GM21576 (cell line): ENCODE results near the gene LRP8.

Experiments
- ATAC-seq: cut with Tn5 transposase; IDR thresholded peaks from one replicate; pipeline ENCODE4 v1.9.1; 2021; ENCODE audit warnings: mild to moderate bottlenecking, moderate library complexity; ENCODE audit not compliant: unreplicated experiment

LRP8 gene

GRCh38 chr1:53328009-53328461 is at the start of gene LRP8:
LRP8 (minus strand) TSS chr1:53328070; CDS start chr1:53327912, 158 bp downstream.
- peak; percentile 37 for ATAC-seq

- ATAC-seq: no peak
Measured at GRCh38 chr1:53377438-53377841, 49.6 kb upstream of the LRP8 start.

GRCh38 chr1:53376742-53377437 is 49.0 kb upstream of the LRP8 start:
- ATAC-seq: no peak

DNA sequence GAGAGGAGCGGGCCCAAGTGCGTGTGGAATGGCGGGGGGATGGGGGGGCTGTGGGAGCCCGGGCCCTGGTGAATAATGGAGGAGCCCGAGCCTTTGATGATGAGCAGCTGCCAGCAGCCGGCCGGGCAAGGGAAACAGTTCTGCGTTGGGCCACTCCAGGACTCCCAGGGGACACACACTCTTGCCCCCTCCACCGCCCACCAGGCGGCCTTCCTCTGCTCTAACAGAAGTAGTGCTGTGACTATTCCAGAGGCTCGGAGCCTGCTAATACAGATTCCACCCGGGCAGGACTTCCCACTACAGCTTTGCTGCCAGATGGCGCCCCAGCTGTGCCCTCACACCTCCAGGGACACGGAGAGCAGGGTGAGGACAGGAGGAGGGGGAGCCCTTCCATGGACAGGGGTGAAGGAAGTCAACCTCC is 48.2 kb upstream of the LRP8 start:
- ATAC-seq: no peak

GRCh38 chr1:53375440-53375839 is 47.6 kb upstream of the LRP8 start:
- ATAC-seq: no peak

GRCh38 chr1:53373246-53373645 is 45.4 kb upstream of the LRP8 start:
- ATAC-seq: no peak

GRCh38 chr1:53372501-53372951 is 44.7 kb upstream of the LRP8 start:
- no peak for ATAC-seq

DNA sequence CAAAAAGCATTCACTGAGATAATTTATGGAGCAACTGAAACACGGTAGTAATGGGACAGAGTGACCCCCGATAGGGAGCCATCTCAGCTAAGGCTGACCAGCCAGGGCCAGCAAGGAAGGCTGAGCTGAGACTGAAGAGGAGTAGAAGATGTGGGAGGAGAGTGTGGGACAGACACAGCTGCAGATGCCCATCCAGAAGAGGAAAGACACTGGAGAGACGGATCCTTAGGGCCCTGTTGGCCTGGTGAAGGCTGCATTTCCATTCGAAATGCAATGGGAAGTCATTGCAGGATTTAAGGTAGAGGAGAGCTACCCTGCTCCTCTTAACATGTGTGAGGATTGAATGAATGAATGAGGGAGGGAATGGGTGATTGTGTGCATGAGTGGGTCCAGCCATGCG is 44.0 kb upstream of the LRP8 start:
- ATAC-seq: no peak

DNA sequence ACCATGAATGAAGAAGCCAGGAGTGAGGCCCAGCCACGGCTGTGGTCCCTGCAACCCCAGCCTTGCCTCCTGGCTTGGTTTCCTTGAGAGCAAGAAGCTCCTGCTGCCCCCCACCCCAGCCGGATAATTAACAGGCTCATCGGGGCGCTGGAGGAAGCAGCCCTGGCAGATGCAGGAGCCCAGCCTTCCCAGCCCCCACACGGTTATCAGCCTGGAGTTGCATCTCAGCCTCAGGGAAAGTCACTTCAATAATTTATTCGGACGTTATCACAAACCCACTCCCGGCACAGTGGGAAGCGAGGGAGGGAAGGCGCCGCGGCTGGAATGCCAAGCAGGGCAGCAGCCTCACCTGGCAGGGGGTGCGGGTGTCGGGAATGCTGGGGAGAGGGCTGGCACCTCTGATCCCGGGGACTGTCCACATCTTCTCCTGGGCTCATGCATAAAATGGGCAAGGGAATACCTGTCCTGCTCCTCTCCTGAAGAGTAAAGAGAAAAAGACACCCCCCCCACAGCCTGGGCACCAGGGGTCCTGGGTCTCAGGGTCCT is 43.3 kb upstream of the LRP8 start:
- no peak for ATAC-seq

DNA sequence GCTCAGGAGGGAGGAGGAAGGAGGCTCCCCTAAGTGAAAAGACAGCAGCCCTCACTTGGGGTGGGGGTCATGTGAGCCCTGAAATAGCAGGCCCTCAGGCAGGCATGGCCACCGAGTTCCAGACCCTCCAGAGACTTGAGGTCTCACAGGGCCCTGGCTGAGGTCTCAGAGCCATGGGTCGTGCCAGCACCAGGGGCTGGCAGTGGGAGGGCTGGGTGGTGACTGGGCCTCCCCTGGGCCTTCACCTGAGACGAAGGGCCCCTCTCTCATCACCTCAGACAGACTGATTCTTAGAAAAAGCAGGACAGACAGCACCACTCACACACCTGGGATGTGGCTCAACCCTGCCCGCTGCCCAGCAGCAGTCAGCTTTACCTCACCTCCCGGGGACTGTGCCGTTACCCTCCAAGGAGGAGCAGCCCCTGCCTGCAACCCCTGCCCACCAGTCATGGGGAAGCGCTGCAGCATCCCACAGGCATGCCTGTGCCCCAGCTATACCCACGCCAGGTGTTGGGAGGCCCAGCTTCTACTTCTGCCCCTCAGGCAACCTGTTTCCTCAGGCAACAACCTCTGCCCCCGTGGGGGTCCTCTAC is 42.6 kb upstream of the LRP8 start:
- no peak for ATAC-seq

- ATAC-seq: no peak
Measured at GRCh38 chr1:53369761-53370160, 41.9 kb upstream of the LRP8 start.

GRCh38 chr1:53369034-53369750 is 41.3 kb upstream of the LRP8 start:
- no peak for ATAC-seq

GRCh38 chr1:53368314-53369033 is 40.6 kb upstream of the LRP8 start:
- no peak for ATAC-seq

DNA sequence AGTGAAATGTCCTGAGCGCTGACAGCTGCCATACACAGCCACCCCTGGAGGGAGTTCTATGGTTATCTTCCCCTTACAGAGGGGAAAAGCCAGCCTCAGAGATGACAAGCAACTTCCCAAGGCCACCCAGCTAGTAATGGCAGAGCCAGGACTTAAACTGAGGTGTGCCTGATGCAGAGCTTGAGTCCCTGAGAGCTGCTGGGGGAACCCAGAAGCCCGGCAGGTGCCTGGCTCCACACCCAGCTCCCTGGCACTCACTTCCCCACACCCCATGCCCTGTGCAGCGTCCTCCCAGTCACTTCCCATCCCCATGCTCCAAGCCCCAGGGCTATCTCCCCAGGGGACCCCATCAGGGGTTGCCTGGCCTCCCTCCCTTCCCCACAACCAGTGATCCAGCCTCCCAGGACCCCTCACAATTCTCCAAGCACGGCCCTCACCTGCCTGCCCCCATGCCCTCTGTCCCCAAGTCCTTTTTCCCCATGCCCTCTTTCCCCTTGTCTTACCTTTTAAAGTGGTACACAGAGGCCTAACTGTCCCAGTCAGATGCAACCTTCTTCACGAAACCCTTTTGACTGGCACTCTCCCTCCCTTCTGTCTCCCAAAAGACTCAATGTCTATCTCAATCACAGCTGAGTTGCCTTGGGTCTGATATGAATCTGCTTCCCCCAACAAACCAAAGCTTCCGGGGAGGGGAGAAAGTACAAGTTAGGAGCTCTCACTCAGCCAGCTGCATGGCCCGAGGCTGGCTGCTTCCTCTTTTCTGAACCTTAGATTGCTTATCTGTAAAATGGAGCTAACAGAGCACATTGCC is 39.8 kb upstream of the LRP8 start:
- peak; percentile 92 for ATAC-seq

DNA sequence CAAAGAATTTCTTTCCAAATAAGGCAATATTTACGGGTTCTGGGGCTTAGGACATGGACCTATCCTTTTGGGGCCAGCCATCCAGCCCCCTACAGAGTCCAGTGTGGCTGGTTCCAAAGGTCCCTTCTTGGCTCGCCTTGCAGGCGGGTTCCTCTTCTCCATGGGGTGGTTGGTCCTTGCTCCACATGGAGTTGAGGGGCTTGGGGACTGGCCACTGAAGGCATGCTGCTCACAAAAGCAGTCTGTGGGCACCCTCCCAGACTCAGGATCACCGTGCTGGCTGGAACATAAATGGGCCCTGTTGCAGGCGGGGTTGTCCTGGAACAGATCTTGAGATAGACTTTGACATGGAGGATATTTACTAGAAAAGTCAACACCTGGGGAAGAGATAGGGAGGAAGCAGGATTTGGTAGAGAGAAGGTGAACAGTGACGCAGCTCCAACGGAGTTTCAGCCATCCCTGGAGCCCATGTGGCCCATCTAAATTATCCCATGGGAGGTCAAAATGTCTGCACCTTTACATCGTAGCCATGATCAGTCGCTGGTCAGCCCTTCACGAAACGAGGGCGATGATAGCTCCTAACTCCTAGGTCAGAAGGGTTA is 39.1 kb upstream of the LRP8 start:
- no peak for ATAC-seq

- ATAC-seq: no peak
Measured at GRCh38 chr1:53365437-53366063, 37.7 kb upstream of the LRP8 start.

DNA sequence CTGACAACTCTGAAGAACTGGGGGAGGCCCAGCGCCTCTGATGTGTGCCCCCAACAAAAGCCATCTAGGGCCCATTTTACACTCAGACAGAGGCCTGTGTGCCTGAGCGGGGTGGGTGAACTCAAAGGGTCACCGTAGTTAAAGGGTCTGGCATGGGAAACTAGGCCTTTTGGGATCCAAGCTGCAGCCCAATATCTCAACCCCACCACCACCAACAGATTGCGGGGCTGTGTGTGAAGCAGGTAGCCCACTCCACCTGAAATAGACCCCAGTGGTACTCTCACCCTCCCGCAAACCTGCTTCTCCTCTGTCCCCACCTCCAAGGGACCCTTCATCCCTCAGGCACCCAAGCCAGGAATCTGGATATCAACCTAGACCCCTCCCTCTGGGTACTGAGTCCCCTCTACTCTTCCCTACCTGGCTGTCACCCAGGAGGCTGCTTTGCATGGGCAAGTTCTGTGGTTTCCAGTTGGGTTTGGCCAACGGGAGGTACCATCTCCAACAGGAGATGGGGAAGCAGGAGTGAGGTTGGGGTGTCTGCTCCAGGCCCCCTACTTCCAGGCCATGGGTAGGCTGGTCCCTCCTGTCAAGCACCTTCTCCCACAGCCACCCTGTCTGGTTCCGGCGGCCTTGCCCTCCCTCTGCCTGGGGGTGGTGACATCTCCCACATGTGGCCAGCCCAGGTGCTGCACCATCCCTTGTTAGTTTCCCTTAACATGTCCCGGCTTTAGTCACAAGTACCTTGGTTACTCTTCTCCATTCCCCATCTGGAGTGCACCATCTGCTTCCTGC is 35.2 kb upstream of the LRP8 start:
- no peak for ATAC-seq

DNA sequence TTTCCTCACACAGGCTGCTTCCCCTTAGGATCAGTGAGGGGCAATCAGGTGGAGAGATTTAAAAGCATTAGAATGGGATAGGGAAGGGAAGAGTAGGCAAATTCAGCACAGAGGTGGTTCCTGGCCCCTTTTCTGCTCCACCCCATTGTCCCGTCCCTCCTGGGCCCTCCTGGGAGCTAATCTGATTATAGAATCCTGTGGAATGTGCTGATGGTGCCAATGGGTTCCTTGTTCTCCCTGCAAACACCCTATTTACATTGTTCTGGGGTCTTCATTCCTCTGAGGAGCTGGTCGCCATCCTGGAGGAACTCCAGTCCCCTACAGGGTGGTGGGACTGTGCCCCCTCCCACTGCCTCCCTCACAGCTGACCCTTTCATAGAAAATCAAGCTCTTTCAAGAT is 34.4 kb upstream of the LRP8 start:
- no peak for ATAC-seq
